GM23248 (cell line): Measurements from ENCODE around the gene L3MBTL1.

Experiments
- EZH2 ChIP-seq: fragments of 200-600 bp; sonication (generic); IDR thresholded peaks from 2 replicates; pipeline ENCODE4 v1.6.1; 2018; ENCODE audit warnings: antibody characterized with exemption, mild to moderate bottlenecking; ENCODE audit not compliant: insufficient read depth, poor library complexity, severe bottlenecking
- EZH2phosphoT487 ChIP-seq: fragments of 200-600 bp; sonication (generic); IDR thresholded peaks from 2 replicates; pipeline ENCODE4 v1.6.1; 2018; ENCODE audit warnings: antibody characterized with exemption, moderate library complexity, mild to moderate bottlenecking, low read depth; ENCODE audit not compliant: insufficient read depth

GRCh38 chr20:43568706-43569105 lies 61.2 kb downstream of the L3MBTL1 start:
- TF ChIP-seq EZH2 (no peak), EZH2phosphoT487 (no peak)
